Activated naive CD8-positive, alpha-beta T cell treated with anti-CD3 and anti-CD28 coated beads for 36 hours (primary cell): Measurements from ENCODE around the gene HTRA2. TPM values are rescaled to one million over a fixed set of nuclear protein-coding genes. Genes with fewer than 3 reads are reported as not detected.

Source experiments
- DNase-seq: peaks from one replicate; pipeline ENCODE4 v3.0.0; 2021
- H3K27ac Mint-ChIP-seq: one replicate; pipeline ENCODE4 v1.8.0; 2022; ENCODE audit warnings: mild to moderate bottlenecking, moderate library complexity, mixed read lengths
- H3K27me3 Mint-ChIP-seq: one replicate; pipeline ENCODE4 v1.8.0; 2022; ENCODE audit warnings: mild to moderate bottlenecking, mixed read lengths
- H3K36me3 Mint-ChIP-seq: one replicate; pipeline ENCODE4 v1.8.0; 2021; ENCODE audit warnings: mild to moderate bottlenecking, mixed read lengths
- H3K4me1 Mint-ChIP-seq: one replicate; pipeline ENCODE4 v1.8.0; 2021; ENCODE audit warnings: mixed read lengths
- H3K4me3 Mint-ChIP-seq: one replicate; pipeline ENCODE4 v1.8.0; 2022; ENCODE audit warnings: mild to moderate bottlenecking, moderate library complexity, mixed read lengths
- H3K9me3 Mint-ChIP-seq: one replicate; pipeline ENCODE4 v1.8.0; 2022; ENCODE audit warnings: mixed read lengths
- total RNA-seq, 2 experiments: library from RNA; stranded (reverse); gene quantifications; one replicate each; pipeline ENCODE4 v1.2.3, GENCODE V29; 2021

Gene HTRA2
- total RNA-seq, 2 experiments from 2014 or later = 56.8 to 59.3 TPM

- peaks cover 26% of the 10 kb centered on the region for H3K36me3 Mint-ChIP-seq
- peak within 1 kb of the TSS; percentile 96 for H3K27ac Mint-ChIP-seq
- peaks cover 59% of the 10 kb centered on the region for H3K27me3 Mint-ChIP-seq
- H3K9me3 Mint-ChIP-seq = no peaks in the 10 kb centered on the region
- DNase-seq = peak; percentile 97
- peak within 1 kb of the TSS; percentile 96 for H3K4me3 Mint-ChIP-seq
- peaks cover 32% of the 10 kb centered on the region for H3K4me1 Mint-ChIP-seq
These were observed 22.4 kb upstream of the HTRA2 start, which contains the start of gene PCGF1 for GRCh38 chr2:74507145-74507925. Gene PCGF1, minus strand, starts transcription at chr2:74507695. Its CDS starts 27 bp downstream, at chr2:74507668.

- Mint-ChIP-seq H3K27me3 (peaks cover 59% of the 10 kb centered on the region), H3K27ac (peak overlapping the region; percentile 96), H3K4me1 (peaks cover 28% of the 10 kb centered on the region), H3K36me3 (peaks cover 26% of the 10 kb centered on the region), H3K4me3 (peak overlapping the region; percentile 96), H3K9me3 (no peaks in the 10 kb centered on the region)
- no peak for DNase-seq
These were observed 21.7 kb upstream of the HTRA2 start for GRCh38 chr2:74507926-74508520.

- no peak overlapping the region for H3K27ac Mint-ChIP-seq
- H3K27me3 Mint-ChIP-seq = peaks cover 50% of the 10 kb centered on the region
- H3K4me3 Mint-ChIP-seq = no peak overlapping the region
- peaks cover 27% of the 10 kb centered on the region for H3K4me1 Mint-ChIP-seq
- no peak for DNase-seq
- H3K36me3 Mint-ChIP-seq = peaks cover 13% of the 10 kb centered on the region
- no peaks in the 10 kb centered on the region for H3K9me3 Mint-ChIP-seq
These were observed 19.5 kb upstream of the HTRA2 start for GRCh38 chr2:74510272-74510671.

GRCh38 chr2:74511104-74511989 is 18.4 kb upstream of the HTRA2 start:
- no peak for DNase-seq
- Mint-ChIP-seq H3K36me3 (peaks cover 7% of the 10 kb centered on the region), H3K27me3 (peaks cover 59% of the 10 kb centered on the region), H3K9me3 (peaks cover under 1% of the 10 kb centered on the region), H3K4me3 (no peak overlapping the region), H3K27ac (no peak overlapping the region), H3K4me1 (peaks cover 23% of the 10 kb centered on the region)

GRCh38 chr2:74512744-74513604 is 16.8 kb upstream of the HTRA2 start:
- Mint-ChIP-seq H3K4me1 (peaks cover 16% of the 10 kb centered on the region), H3K36me3 (peaks cover 10% of the 10 kb centered on the region), H3K27me3 (peaks cover 68% of the 10 kb centered on the region), H3K27ac (no peak overlapping the region), H3K4me3 (no peak overlapping the region), H3K9me3 (peaks cover 2% of the 10 kb centered on the region)
- no peak for DNase-seq

- H3K9me3 Mint-ChIP-seq = peaks cover 2% of the 10 kb centered on the region
- peaks cover 76% of the 10 kb centered on the region for H3K27me3 Mint-ChIP-seq
- H3K4me3 Mint-ChIP-seq = no peak overlapping the region
- no peak overlapping the region for H3K27ac Mint-ChIP-seq
- peaks cover 10% of the 10 kb centered on the region for H3K4me1 Mint-ChIP-seq
- no peak for DNase-seq
- peaks cover 10% of the 10 kb centered on the region for H3K36me3 Mint-ChIP-seq
These were observed 15.9 kb upstream of the HTRA2 start for GRCh38 chr2:74513605-74514367.

GRCh38 chr2:74514368-74515270 is 15.1 kb upstream of the HTRA2 start, which contains the start of gene TLX2:
Gene TLX2, plus strand, starts transcription at chr2:74514450. Its CDS starts 357 bp downstream, at chr2:74514807.
- peaks cover 10% of the 10 kb centered on the region for H3K36me3 Mint-ChIP-seq
- H3K4me3 Mint-ChIP-seq = peak within 1 kb of the TSS; percentile 45
- H3K27me3 Mint-ChIP-seq = peaks cover 81% of the 10 kb centered on the region
- H3K27ac Mint-ChIP-seq = no peak within 1 kb of the TSS
- DNase-seq = no peak
- H3K4me1 Mint-ChIP-seq = peaks cover 9% of the 10 kb centered on the region
- peaks cover 2% of the 10 kb centered on the region for H3K9me3 Mint-ChIP-seq

- H3K4me3 Mint-ChIP-seq = peak overlapping the region; percentile 45
- DNase-seq = no peak
- H3K27ac Mint-ChIP-seq = no peak overlapping the region
- peaks cover 14% of the 10 kb centered on the region for H3K36me3 Mint-ChIP-seq
- peaks cover 2% of the 10 kb centered on the region for H3K9me3 Mint-ChIP-seq
- peaks cover 7% of the 10 kb centered on the region for H3K4me1 Mint-ChIP-seq
- peaks cover 84% of the 10 kb centered on the region for H3K27me3 Mint-ChIP-seq
These were observed 14.3 kb upstream of the HTRA2 start for GRCh38 chr2:74515271-74515980.

- H3K4me1 Mint-ChIP-seq = peaks cover 7% of the 10 kb centered on the region
- peaks cover 14% of the 10 kb centered on the region for H3K36me3 Mint-ChIP-seq
- peaks cover 85% of the 10 kb centered on the region for H3K27me3 Mint-ChIP-seq
- H3K9me3 Mint-ChIP-seq = peaks cover 2% of the 10 kb centered on the region
- peak overlapping the region; percentile 46 for H3K4me3 Mint-ChIP-seq
- peak; percentile 73 for DNase-seq
- no peak overlapping the region for H3K27ac Mint-ChIP-seq
These were observed 13.6 kb upstream of the HTRA2 start for GRCh38 chr2:74515981-74516633.

GRCh38 chr2:74516650-74517049 is 13.1 kb upstream of the HTRA2 start:
- Mint-ChIP-seq H3K4me3 (peak overlapping the region; percentile 46), H3K27me3 (peaks cover 80% of the 10 kb centered on the region), H3K27ac (no peak overlapping the region), H3K9me3 (peaks cover 2% of the 10 kb centered on the region), H3K4me1 (peaks cover 5% of the 10 kb centered on the region), H3K36me3 (peaks cover 14% of the 10 kb centered on the region)
- no peak for DNase-seq

- Mint-ChIP-seq H3K9me3 (peaks cover 2% of the 10 kb centered on the region), H3K27ac (no peak overlapping the region), H3K4me1 (peaks cover 8% of the 10 kb centered on the region), H3K4me3 (no peak overlapping the region), H3K27me3 (peaks cover 29% of the 10 kb centered on the region), H3K36me3 (peaks cover 27% of the 10 kb centered on the region)
- no peak for DNase-seq
These were observed 7.2 kb upstream of the HTRA2 start for GRCh38 chr2:74522516-74522915.

- H3K4me3 Mint-ChIP-seq = no peak overlapping the region
- H3K9me3 Mint-ChIP-seq = peaks cover 2% of the 10 kb centered on the region
- peaks cover 19% of the 10 kb centered on the region for H3K4me1 Mint-ChIP-seq
- H3K27me3 Mint-ChIP-seq = peaks cover 14% of the 10 kb centered on the region
- DNase-seq = no peak
- peaks cover 41% of the 10 kb centered on the region for H3K36me3 Mint-ChIP-seq
- H3K27ac Mint-ChIP-seq = no peak overlapping the region
These were observed 5.7 kb upstream of the HTRA2 start for GRCh38 chr2:74524005-74524404.
